Measurements from ENCODE around the gene GALNT8. TPM values are rescaled to one million over a fixed set of nuclear protein-coding genes. Genes with fewer than 3 reads are reported as not detected.

The GALNT8 gene
- total and polyA plus RNA-seq, 2 of the 8 experiments (the other 6 are each of a cell fraction or from before 2014, with no cell fraction given): 4.7 to 8.3 TPM

DNA sequence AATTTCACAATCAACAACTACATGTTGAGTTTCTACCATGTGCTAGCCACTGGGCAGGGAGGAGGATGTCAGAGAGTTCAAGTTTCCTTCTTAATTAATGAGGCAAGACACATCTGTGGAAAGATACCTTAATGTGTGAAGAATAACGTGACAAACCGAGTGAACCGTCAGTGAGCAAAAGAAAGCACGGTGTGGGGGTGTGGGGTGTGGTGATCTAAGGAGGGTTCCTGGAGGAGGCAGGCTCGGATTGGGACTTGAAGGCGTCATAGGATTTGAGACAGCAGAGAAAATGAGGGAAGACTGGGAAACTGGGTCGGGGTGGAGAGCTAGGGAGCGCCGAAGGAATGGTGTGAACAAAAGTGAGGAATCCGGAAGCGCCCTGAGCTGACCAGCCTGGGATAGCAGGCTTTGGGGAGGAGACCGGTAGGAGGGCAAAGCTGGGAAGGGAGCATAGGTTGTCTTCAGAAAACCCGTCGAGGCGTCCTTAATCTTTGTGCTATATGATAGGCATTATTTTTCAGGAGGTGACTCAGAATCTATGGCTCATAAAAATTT is 22.3 kb downstream of the GALNT8 start:
- no peak overlapping the region for H3K4ac ChIP-seq (replicated peaks; ENCODE audit: insufficient read length, low read depth, low read length)
- WGBS, 2 experiments (ENCODE audit: extremely low coverage in 1 of 2, insufficient coverage in 1 of 2, insufficient read length in 1 of 2, insufficient replicate concordance in 2 of 2, low coverage in 1 of 2, low lambda C conversion rate in 2 of 2, missing lambda C conversion rate in 1 of 2): 91% methylated on average over 15 of the region's 15 CpGs; no CpG with 5 or more reads in 1 of the 2 experiments
- no peaks in the 10 kb centered on the region for H3K4me1 ChIP-seq (replicated peaks in 1 of 4; ENCODE audit: control insufficient read depth in 3 of 4, insufficient read depth in 4 of 4, low read length in 3 of 4)
- no peak overlapping the region for H3K27ac ChIP-seq (ENCODE audit: low read depth, low read length)
- CTCF ChIA-PET (ENCODE audit: partially characterized antibody): interaction anchor here (0.8 to 1.5 kb wide), 4 partner anchors 10 to 35 kb away, joined by 3 to 4 read pairs (median 4); no protein-coding TSS in a partner anchor
- no peaks in the 10 kb centered on the region for H3K27me3 ChIP-seq (replicated peaks in 1 of 4; ENCODE audit: control insufficient read depth in 3 of 4, extremely low read depth in 1 of 4, insufficient read depth in 3 of 4, low read length in 3 of 4)
- no peak overlapping the region for H2BK15ac ChIP-seq (ENCODE audit: low read length)
- no peak overlapping the region for H3K9ac ChIP-seq (replicated peaks in 1 of 4; ENCODE audit: extremely low read depth in 1 of 4, low read depth in 3 of 4, low read length in 3 of 4)
- H3K4me2 ChIP-seq (ENCODE audit: insufficient read depth in 1 of 2, low read depth in 2 of 2, low read length in 2 of 2): no peak overlapping the region
- no peak overlapping the region for H3K56ac ChIP-seq (replicated peaks; ENCODE audit: insufficient read length, low read depth, low read length)
- no peak overlapping the region for H2AK5ac ChIP-seq (ENCODE audit: low read depth, low read length)
- no peak overlapping the region for H3K18ac ChIP-seq (ENCODE audit: extremely low read depth, low read length)
- no peak overlapping the region for H2BK5ac ChIP-seq (ENCODE audit: low read depth, low read length)
- no peak for FAIRE-seq
- POLR2A ChIA-PET (ENCODE audit: partially characterized antibody): interaction anchor here (1.0 kb wide), 1 partner anchor 93 kb away, joined by 5 read pairs; the partner anchor contains the start of genes AKAP3 and NDUFA9
- H3K79me1 ChIP-seq (ENCODE audit: low read depth, low read length): no peaks in the 10 kb centered on the region
- peaks cover 0 to 3% (median 0%) of the 10 kb centered on the region in 4 experiments; a peak in 3 of 8 replicates for H3K36me3 ChIP-seq (ENCODE audit: control insufficient read depth in 2 of 4, insufficient read depth in 4 of 4, low read length in 3 of 4)
- H4K20me1 ChIP-seq (replicated peaks in 1 of 2; ENCODE audit: control insufficient read depth in 1 of 2, insufficient read depth in 2 of 2, low read length in 2 of 2): peaks cover 0 to 2% of the 10 kb centered on the region in 2 experiments
- no peaks in the 10 kb centered on the region for H3K79me2 ChIP-seq (ENCODE audit: control insufficient read depth in 1 of 2, insufficient read depth in 2 of 2, low read length in 2 of 2)
- no peak overlapping the region for H4K8ac ChIP-seq (ENCODE audit: extremely low read depth, insufficient read depth, low read length)
- no peak overlapping the region for H2BK12ac ChIP-seq (ENCODE audit: low read depth, low read length)
- H3K23ac ChIP-seq (ENCODE audit: insufficient read length): no peak overlapping the region
- TF ChIP-seq PHF8 (conservative IDR thresholded peaks at IDR 0.05; ENCODE audit: low read depth, low read length) (no peak), RBBP5 (IDR thresholded peaks at IDR 0.05; ENCODE audit: borderline replicate concordance, low read depth, low read length) (no peak), POLR2AphosphoS5 (IDR thresholded peaks at IDR 0.05; ENCODE audit: low read depth, low read length) (no peak), SUZ12 (IDR thresholded peaks at IDR 0.05; ENCODE audit: low read length) (no peak), MAFK (IDR thresholded peaks at IDR 0.05; ENCODE audit: low read depth, low read length) (no peak)
- H3K23me2 ChIP-seq (ENCODE audit: low read depth, low read length): no peaks in the 10 kb centered on the region; the same call in 1 of the 2 replicates
- no peak overlapping the region for H4K5ac ChIP-seq (ENCODE audit: insufficient read length, low read depth, low read length)
- no peak overlapping the region for H2BK20ac ChIP-seq (ENCODE audit: low read length)
- DNase-seq (ENCODE audit: low read depth in 1 of 2, low spot score in 2 of 2): no peak
- no peak overlapping the region for H2BK120ac ChIP-seq (replicated peaks; ENCODE audit: low read depth, low read length)
- H4K91ac ChIP-seq (replicated peaks; ENCODE audit: insufficient read length, low read length): no peak overlapping the region
- no peak overlapping the region for H2AFZ ChIP-seq (ENCODE audit: low read length)
- H3K9me3 ChIP-seq (ENCODE audit: insufficient read depth in 2 of 2, low read depth in 1 of 2, low read length in 1 of 2): no peaks in the 10 kb centered on the region
- H3K14ac ChIP-seq (ENCODE audit: insufficient read length): no peak overlapping the region
- no peak overlapping the region for H3K4me3 ChIP-seq (ENCODE audit: extremely low read depth in 1 of 4, insufficient read depth in 2 of 4, low read depth in 3 of 4, low read length in 4 of 4)

Measured in H1 (cell line).